Caco-2 (cell line): ENCODE results near the gene PRICKLE4. TPM values are rescaled to one million over a fixed set of nuclear protein-coding genes. Genes with fewer than 3 reads are reported as not detected.
A peak's percentile ranks its signal among the peaks of the same experiment; 100 is the strongest.

Experiments
- BruUV-seq: library from RNA; stranded (reverse); fragments of 400-500 nt; replicated peaks from 2 replicates; lab custom pipeline; 2021; lab: Mats Ljungman, UMichigan
- CTCF ChIA-PET: fragments of 300-600 bp; sonication (Branson Sonifier 250); formaldehyde crosslinking; loops from one replicate; lab custom pipeline; 2022; ENCODE audit warnings: antibody characterized with exemption; lab: Charles Lee
- POLR2A ChIA-PET: fragments of 300-600 bp; sonication (Branson Sonifier 250); formaldehyde crosslinking; loops from one replicate; lab custom pipeline; 2022; ENCODE audit warnings: antibody characterized with exemption; lab: Charles Lee
- DNase-seq, 2 experiments: peaks; one replicate each; pipeline versions ENCODE4 v3.0.0 to v3.0.0-alpha.2; 2020 to 2022
- H3K27me3 ChIP-seq: replicated peaks from 2 replicates; pipeline ENCODE4 v1.6.0; 2011; ENCODE audit warnings: low read length; ENCODE audit not compliant: control insufficient read depth, insufficient read depth
- H3K36me3 ChIP-seq: 2 replicates; pipeline ENCODE4 v1.5.1; 2011; ENCODE audit warnings: low read length; ENCODE audit not compliant: control insufficient read depth, insufficient read depth
- H3K4me1 ChIP-seq: fragments of 250-450 bp; sonication (Bioruptor Pico); 2 replicates; pipeline ENCODE4 v1.5.1; 2020; ENCODE audit warnings: mild to moderate bottlenecking
- H3K4me3 ChIP-seq: 2 replicates; pipeline ENCODE4 v1.5.1; 2011; ENCODE audit warnings: low read depth, mild to moderate bottlenecking, control low read depth, low read length
- H3K9me3 ChIP-seq: fragments of 250-450 bp; sonication (Bioruptor Pico); 2 replicates; pipeline ENCODE4 v1.5.1; 2020; ENCODE audit warnings: mild to moderate bottlenecking, moderate library complexity
- H3K27ac Mint-ChIP-seq: one replicate; pipeline ENCODE4 v1.8.0; 2022; ENCODE audit warnings: mixed read lengths; ENCODE audit not compliant: unreplicated experiment
- H3K27me3 Mint-ChIP-seq: one replicate; pipeline ENCODE4 v1.8.0; 2022; ENCODE audit warnings: mixed read lengths; ENCODE audit not compliant: insufficient read depth, unreplicated experiment
- H3K36me3 Mint-ChIP-seq: one replicate; pipeline ENCODE4 v1.8.0; 2022; ENCODE audit warnings: mild to moderate bottlenecking, mixed read lengths; ENCODE audit not compliant: insufficient read depth, unreplicated experiment
- H3K4me1 Mint-ChIP-seq: one replicate; pipeline ENCODE4 v1.8.0; 2022; ENCODE audit warnings: low read depth, mixed read lengths; ENCODE audit not compliant: unreplicated experiment
- H3K4me3 Mint-ChIP-seq: one replicate; pipeline ENCODE4 v1.8.0; 2022; ENCODE audit warnings: mild to moderate bottlenecking, moderate library complexity, mixed read lengths; ENCODE audit not compliant: unreplicated experiment
- H3K9me3 Mint-ChIP-seq: one replicate; pipeline ENCODE4 v1.8.0; 2022; ENCODE audit warnings: mixed read lengths; ENCODE audit not compliant: unreplicated experiment
- CTCF ChIP-seq, 2 experiments: fragments of 200-600 bp in 1 of 2; IDR thresholded peaks; 1 replicate in 1 of 2; 2 replicates in 1 of 2; pipeline versions ENCODE4 v1.5.1 to v1.8.0; 2011 to 2022; ENCODE audit warnings: antibody characterized with exemption in 1 of 2, control low read depth in 1 of 2, inconsistent platforms in 1 of 2, low read depth in 1 of 2, low read length in 1 of 2, mild to moderate bottlenecking in 1 of 2, moderate library complexity in 1 of 2; ENCODE audit not compliant: insufficient read depth in 1 of 2, severe bottlenecking in 1 of 2, unreplicated experiment in 1 of 2
- intact Hi-C: fragments of 100-400 bp; cut with micrococcal nuclease; formaldehyde crosslinking; loops from one replicate; pipeline ENCODE4 v1.10.0; 2022; ENCODE audit not compliant: unreplicated experiment
- total RNA-seq: library from RNA; stranded (reverse); gene quantifications from 2 replicates; pipeline ENCODE4 v1.2.3, GENCODE V29; 2022

The PRICKLE4 gene
- total RNA-seq, 1 experiment from 2014 or later: 2.8 TPM

GRCh38 chr6:41785689-41786450 lies 5.3 kb downstream of the PRICKLE4 start:
- Mint-ChIP-seq H3K27me3 (no peaks in the 10 kb centered on the region), H3K4me3 (peak overlapping the region; percentile 89), H3K27ac (no peak overlapping the region), H3K4me1 (peaks cover 17% of the 10 kb centered on the region), H3K36me3 (peaks cover 46% of the 10 kb centered on the region), H3K9me3 (no peaks in the 10 kb centered on the region)
- no TSS peak for BruUV-seq
- DNase-seq: no peak
- Histone ChIP-seq H3K36me3 (peaks cover 2% of the 10 kb centered on the region), H3K4me3 (peak overlapping the region; percentile 86), H3K27me3 (no peaks in the 10 kb centered on the region), H3K9me3 (no peaks in the 10 kb centered on the region), H3K4me1 (peaks cover 7% of the 10 kb centered on the region; the same call in 1 of the 2 replicates)
- no peak for TF ChIP-seq CTCF (IDR thresholded peaks at IDR 0.05; ENCODE audit: insufficient read depth in 1 of 2, low read depth in 1 of 2, low read length in 1 of 2, severe bottlenecking in 1 of 2, unreplicated experiment in 1 of 2)
- intact Hi-C loops: loop anchor here (2.0 to 5.0 kb wide), 2 partner anchors 61 to 135 kb away; partner anchors contain the start of genes BYSL and MED20
- ChIA-PET POLR2A (interaction anchor here (1.5 kb wide), 1 partner anchor 52 kb away, joined by 7 read pairs; no protein-coding TSS in a partner anchor), CTCF (interaction anchor here (0.5 to 2.6 kb wide), 17 partner anchors 7 to 453 kb away, joined by 3 to 23 read pairs (median 4); partner anchors contain the start of genes BYSL, MED20, TAF8 and TFEB)

DNA sequence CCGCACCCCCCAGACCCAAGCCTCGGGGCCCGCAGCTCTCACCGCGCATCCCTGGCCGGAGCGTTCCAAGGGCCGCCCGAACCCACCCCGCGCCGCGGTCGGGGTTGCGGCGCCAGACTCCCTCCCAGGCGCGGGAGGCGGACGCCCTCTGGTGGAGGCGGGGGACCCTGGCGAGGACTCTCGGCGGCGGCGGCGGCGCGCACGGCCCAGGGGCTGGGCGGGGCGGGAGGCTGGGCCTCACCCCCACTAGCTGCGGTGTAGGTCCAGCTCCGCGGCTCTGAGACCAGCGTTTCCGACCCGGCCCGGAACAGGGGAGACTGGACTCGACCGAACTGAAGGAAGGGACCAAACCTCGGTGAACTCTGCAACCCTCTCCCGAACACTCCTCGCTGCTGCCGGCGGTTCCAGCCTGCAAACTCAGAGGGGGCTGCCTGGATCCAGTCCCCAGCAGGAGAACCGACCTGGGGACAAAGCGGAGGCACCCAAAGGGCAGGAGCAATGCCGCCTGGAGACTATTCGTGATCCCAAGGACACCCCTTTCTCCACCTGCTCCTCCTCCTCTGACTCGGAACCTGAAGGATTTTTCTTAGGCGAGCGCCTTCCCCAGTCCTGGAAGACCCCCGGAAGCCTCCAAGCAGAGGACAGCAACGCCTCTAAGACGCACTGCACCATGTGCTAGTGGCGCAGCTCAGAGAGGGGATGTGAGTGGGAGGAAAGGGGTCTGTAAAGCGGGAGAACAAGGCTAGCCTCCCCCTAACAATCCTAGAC lies 6.1 kb downstream of the PRICKLE4 start:
- TF ChIP-seq CTCF (IDR thresholded peaks at IDR 0.05; ENCODE audit: insufficient read depth in 1 of 2, low read depth in 1 of 2, low read length in 1 of 2, severe bottlenecking in 1 of 2, unreplicated experiment in 1 of 2): peak; percentile 67 to 81
- Mint-ChIP-seq H3K27ac (peak overlapping the region; percentile 98), H3K27me3 (no peaks in the 10 kb centered on the region), H3K4me1 (peaks cover 9% of the 10 kb centered on the region), H3K9me3 (no peaks in the 10 kb centered on the region), H3K36me3 (peaks cover 51% of the 10 kb centered on the region), H3K4me3 (peak overlapping the region; percentile 89)
- Histone ChIP-seq H3K9me3 (no peaks in the 10 kb centered on the region), H3K36me3 (peaks cover 2% of the 10 kb centered on the region), H3K4me1 (peaks cover 7% of the 10 kb centered on the region; the same call in 1 of the 2 replicates), H3K4me3 (peak overlapping the region; percentile 86), H3K27me3 (no peaks in the 10 kb centered on the region)
- CTCF ChIA-PET: interaction anchor here (0.5 to 2.6 kb wide), 22 partner anchors 8 to 453 kb away, joined by 3 to 23 read pairs (median 4); partner anchors contain the start of genes BYSL, MED20, TAF8 and TFEB
- DNase-seq: peak; percentile 80 to 93
- POLR2A ChIA-PET: interaction anchor here (0.6 to 1.5 kb wide), 4 partner anchors 53 to 418 kb away, joined by 4 to 10 read pairs (median 6); partner anchors contain the start of genes BYSL and MED20
- no TSS peak for BruUV-seq
- intact Hi-C loops: loop anchor here (2.0 to 5.0 kb wide), 2 partner anchors 61 to 134 kb away; partner anchors contain the start of genes BYSL and MED20
